ENCODE data around the gene FIS1. TPM values are rescaled to one million over a fixed set of nuclear protein-coding genes. Genes with fewer than 3 reads are reported as not detected.

The FIS1 gene
- total RNA-seq, 4 donors from 2014 or later, result 129 to 251 (median 233) TPM

GRCh38 chr7:101248276-101248675, 3.4 kb upstream of the FIS1 start:
- intact Hi-C loops (cut with DNase I; ENCODE audit: low total_unique reads), result no loop called here
- no peak for TF ChIP-seq POLR2A (IDR thresholded peaks at IDR 0.05)
- TF ChIP-seq, protein P1, sequence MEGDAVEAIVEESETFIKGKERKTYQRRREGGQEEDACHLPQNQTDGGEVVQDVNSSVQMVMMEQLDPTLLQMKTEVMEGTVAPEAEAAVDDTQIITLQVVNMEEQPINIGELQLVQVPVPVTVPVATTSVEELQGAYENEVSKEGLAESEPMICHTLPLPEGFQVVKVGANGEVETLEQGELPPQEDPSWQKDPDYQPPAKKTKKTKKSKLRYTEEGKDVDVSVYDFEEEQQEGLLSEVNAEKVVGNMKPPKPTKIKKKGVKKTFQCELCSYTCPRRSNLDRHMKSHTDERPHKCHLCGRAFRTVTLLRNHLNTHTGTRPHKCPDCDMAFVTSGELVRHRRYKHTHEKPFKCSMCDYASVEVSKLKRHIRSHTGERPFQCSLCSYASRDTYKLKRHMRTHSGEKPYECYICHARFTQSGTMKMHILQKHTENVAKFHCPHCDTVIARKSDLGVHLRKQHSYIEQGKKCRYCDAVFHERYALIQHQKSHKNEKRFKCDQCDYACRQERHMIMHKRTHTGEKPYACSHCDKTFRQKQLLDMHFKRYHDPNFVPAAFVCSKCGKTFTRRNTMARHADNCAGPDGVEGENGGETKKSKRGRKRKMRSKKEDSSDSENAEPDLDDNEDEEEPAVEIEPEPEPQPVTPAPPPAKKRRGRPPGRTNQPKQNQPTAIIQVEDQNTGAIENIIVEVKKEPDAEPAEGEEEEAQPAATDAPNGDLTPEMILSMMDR (IDR thresholded peaks at IDR 0.05), result no peak
- DNase-seq, result no peak
- Histone ChIP-seq H3K9me3 (no peaks in the 10 kb centered on the region), H3K27me3 (no peaks in the 10 kb centered on the region), H3K36me3 (no peaks in the 10 kb centered on the region), H3K27ac (no peak overlapping the region), H3K4me3 (no peak overlapping the region), H3K4me1 (peaks cover 13 to 16% of the 10 kb centered on the region in 2 donors)

DNA sequence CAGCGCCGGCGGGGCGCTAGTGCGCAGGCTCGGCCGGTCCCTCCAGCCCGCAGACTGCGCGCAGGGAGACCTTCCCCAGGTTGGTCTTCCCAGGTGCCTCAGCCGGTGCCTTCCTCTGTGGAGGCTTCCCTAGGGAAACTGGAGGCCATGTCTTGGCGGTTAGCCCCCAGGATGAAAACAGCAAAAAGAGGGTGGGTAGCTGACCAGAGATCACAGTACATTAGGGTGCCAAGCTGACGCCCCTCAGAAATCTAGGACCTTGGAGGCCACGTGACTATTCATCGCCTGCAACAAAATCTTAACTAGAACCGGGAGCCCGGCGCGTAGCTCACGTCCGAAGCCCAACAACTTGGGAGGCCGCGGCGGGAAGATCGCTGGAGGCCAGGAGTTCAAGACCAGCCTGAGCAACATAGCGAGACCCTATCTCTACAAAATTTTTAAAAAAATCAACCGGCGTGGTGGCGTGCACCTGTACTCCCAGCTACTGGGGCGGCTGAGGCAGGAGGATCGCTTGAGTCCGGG, 327 bp upstream of the FIS1 start:
- H3K27me3 ChIP-seq, result no peaks in the 10 kb centered on the region
- peak overlapping the region; percentile 85 to 92 for H3K4me3 ChIP-seq
- H3K4me1 ChIP-seq, result peaks cover 7 to 11% of the 10 kb centered on the region in 2 donors
- DNase-seq, result no peak
- intact Hi-C loops (cut with DNase I; ENCODE audit: low total_unique reads), result no loop called here
- H3K9me3 ChIP-seq, result no peaks in the 10 kb centered on the region
- no peaks in the 10 kb centered on the region for H3K36me3 ChIP-seq
- peak overlapping the region; percentile 98 to 99 for H3K27ac ChIP-seq
- no peak for TF ChIP-seq POLR2A (IDR thresholded peaks at IDR 0.05)
- TF ChIP-seq, protein P1 (IDR thresholded peaks at IDR 0.05), result peak in 1 of 4 experiments; percentile 9

DNA sequence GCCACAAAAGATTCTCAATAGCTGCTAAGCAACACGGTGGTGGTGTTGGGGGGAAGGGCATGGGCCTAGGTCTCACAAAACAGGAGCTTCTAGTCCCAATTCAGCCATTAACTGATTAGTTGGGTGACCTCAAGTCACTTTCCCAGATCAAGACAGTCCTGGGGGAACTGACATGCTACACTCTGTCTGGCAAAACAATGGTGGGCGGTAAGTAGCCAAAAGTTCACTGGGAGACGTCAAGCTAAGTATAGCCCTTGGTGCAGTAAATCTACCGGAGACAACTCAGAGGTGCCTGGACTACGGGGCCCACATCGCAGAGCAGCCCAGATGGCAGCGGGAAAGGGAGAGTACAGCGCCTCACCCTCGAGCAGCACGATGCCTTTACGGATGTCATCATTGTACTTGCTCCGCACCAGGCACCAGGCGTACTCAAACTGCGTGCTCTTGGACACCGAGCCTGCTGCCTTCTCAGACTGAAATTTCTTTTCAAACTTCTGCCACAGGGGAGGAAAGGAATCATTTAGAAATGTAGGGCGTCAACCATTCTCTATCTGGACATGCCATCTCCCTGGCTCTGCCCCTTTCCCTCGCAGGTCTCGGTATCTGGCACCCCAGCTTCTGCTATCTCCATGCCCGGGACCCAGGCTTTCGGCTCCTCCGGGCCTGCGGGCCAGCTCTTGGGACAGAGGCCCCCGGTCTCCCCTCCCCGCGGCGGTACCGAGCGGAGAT, 1.1 kb downstream of the FIS1 start:
- peaks cover 7 to 11% of the 10 kb centered on the region in 2 donors for H3K4me1 ChIP-seq
- H3K27me3 ChIP-seq, result no peaks in the 10 kb centered on the region
- H3K4me3 ChIP-seq, result peak overlapping the region; percentile 85 to 92
- no peak for DNase-seq
- H3K27ac ChIP-seq, result peak overlapping the region; percentile 98 to 99
- no peaks in the 10 kb centered on the region for H3K9me3 ChIP-seq
- intact Hi-C loops (cut with DNase I; ENCODE audit: low total_unique reads), result no loop called here
- TF ChIP-seq, protein P1 (IDR thresholded peaks at IDR 0.05), result no peak
- no peak for TF ChIP-seq POLR2A (IDR thresholded peaks at IDR 0.05)
- H3K36me3 ChIP-seq, result no peaks in the 10 kb centered on the region

DNA sequence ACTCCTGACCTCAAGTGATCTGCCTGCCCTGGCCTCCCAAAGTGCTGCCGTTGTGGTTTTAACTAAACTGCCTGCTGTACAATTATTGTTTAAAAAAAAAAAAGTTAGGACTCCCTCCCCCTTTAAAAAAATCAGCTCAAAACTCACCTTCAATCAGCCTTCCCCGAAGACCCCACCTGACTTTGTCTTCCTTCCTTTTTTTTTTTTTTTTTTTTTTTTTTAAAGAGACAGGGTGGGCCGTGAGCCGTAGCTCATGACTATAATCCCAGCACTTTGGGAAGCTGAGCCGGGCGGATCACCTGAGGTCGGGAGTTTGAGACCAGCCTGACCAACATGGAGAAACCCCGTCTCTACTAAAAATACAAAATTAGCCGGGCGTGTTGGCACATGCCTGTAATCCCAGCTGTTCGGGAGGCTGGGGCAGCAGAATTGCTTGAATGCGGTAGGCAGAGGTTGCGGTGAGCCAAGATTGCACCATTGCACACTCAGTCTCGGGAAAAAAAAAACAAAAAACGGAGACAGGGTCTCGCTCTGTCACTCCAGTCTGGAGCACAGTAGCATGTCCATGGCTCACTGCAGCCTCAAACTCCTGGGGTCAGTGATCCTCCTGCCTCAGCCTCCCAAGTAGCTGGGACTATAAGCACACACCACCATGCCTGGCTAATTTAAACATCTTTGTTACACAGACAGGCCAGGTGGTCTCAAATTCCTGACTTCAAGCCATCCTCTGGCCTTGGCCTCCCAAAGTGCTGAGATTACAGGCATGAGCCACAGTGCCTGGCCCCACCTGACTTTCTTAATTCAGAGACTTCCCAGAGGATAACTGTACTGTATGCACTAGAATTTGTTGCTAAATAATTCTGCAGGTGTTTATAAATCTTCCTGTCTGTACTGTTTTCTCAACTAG, 3.2 kb downstream of the FIS1 start:
- TF ChIP-seq, protein P1 (IDR thresholded peaks at IDR 0.05), result no peak
- no peak for TF ChIP-seq POLR2A (IDR thresholded peaks at IDR 0.05)

More for the DNA sequence above, 3.2 kb downstream of the FIS1 start:
- intact Hi-C loops (cut with DNase I; ENCODE audit: low total_unique reads), result no loop called here
- no peak for DNase-seq
- Histone ChIP-seq H3K36me3 (no peaks in the 10 kb centered on the region), H3K4me3 (no peak overlapping the region), H3K4me1 (peaks cover 11 to 13% of the 10 kb centered on the region in 2 donors), H3K27me3 (no peaks in the 10 kb centered on the region), H3K27ac (peak overlapping the region in 1 of 2 donors; percentile 85), H3K9me3 (no peaks in the 10 kb centered on the region)
